SK-N-SH (cell line): ENCODE data around the gene TPGS1.

Experiments
- NRF1 ChIP-seq: IDR thresholded peaks from 2 replicates; pipeline ENCODE4 v1.6.1; 2012; ENCODE audit warnings: low read depth, mild to moderate bottlenecking, low read length
- TF ChIP-seq, protein P1 (sequence below): fragments of 200-600 bp; sonication (generic); IDR thresholded peaks from 2 replicates; pipeline ENCODE4 v1.6.1; 2017; ENCODE audit warnings: antibody characterized with exemption, mild to moderate bottlenecking, moderate library complexity
- TF ChIP-seq, protein P2 (sequence below): fragments of 150-350 bp; IDR thresholded peaks from 2 replicates; pipeline ENCODE4 v1.6.1; 2017; ENCODE audit warnings: antibody characterized with exemption, low read length, low read depth, borderline replicate concordance

DNA sequence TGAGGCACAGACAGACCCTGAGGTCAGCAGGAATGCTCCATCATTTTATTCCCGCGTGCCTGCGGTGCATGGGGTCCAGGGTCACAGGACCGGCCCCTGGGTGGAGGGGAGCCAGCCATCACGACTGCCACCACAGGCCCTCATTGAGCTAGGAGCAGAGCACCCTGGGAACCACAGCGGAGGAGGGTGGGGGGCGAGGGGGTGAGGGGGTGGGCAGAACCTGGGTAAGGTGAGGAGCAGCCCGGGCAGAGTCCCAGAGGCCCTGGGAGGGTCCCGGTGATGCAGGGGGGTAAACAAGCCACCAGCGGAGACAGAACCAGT lies 12.3 kb upstream of the TPGS1 start:
- TF ChIP-seq, protein P1, sequence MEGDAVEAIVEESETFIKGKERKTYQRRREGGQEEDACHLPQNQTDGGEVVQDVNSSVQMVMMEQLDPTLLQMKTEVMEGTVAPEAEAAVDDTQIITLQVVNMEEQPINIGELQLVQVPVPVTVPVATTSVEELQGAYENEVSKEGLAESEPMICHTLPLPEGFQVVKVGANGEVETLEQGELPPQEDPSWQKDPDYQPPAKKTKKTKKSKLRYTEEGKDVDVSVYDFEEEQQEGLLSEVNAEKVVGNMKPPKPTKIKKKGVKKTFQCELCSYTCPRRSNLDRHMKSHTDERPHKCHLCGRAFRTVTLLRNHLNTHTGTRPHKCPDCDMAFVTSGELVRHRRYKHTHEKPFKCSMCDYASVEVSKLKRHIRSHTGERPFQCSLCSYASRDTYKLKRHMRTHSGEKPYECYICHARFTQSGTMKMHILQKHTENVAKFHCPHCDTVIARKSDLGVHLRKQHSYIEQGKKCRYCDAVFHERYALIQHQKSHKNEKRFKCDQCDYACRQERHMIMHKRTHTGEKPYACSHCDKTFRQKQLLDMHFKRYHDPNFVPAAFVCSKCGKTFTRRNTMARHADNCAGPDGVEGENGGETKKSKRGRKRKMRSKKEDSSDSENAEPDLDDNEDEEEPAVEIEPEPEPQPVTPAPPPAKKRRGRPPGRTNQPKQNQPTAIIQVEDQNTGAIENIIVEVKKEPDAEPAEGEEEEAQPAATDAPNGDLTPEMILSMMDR, result no peak
- TF ChIP-seq, protein P2, sequence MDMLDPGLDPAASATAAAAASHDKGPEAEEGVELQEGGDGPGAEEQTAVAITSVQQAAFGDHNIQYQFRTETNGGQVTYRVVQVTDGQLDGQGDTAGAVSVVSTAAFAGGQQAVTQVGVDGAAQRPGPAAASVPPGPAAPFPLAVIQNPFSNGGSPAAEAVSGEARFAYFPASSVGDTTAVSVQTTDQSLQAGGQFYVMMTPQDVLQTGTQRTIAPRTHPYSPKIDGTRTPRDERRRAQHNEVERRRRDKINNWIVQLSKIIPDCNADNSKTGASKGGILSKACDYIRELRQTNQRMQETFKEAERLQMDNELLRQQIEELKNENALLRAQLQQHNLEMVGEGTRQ, result no peak
- no peak for TF ChIP-seq NRF1
